CD1c-positive myeloid dendritic cell (primary cell): ENCODE results near the gene SRD5A1.

Experiments
- DNase-seq: peaks from one replicate; pipeline ENCODE4 v3.0.0-alpha.2; 2016; ENCODE audit errors: extremely low spot score

The SRD5A1 gene

DNA sequence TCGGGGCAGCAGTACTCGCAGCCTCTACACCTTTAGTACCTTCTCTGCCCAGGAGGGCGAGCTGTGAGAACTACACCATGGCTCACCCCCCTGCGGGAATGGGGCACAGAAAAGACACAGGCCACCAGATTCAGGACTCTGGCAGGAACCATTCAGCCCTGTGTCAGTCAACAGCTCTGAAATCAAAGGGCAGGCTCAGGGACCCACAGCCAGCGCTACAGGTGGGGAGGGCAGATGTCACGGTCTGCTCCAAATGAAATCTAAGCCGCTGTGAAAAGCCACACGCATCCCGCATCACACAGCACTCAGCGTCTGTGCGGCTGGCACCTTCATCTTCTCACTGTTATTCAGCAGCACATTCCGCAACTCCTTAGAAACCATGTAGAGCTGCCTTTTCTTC lies 28.3 kb upstream of the SRD5A1 start:
- DNase-seq, result no peak

- DNase-seq, result no peak
These were observed 26.2 kb upstream of the SRD5A1 start for GRCh38 chr5:6606884-6607558.

- no peak for DNase-seq
These were observed 25.7 kb upstream of the SRD5A1 start for GRCh38 chr5:6607559-6607936.

- no peak for DNase-seq
These were observed 25.2 kb upstream of the SRD5A1 start for GRCh38 chr5:6608016-6608415.

GRCh38 chr5:6611334-6612256 lies 21.6 kb upstream of the SRD5A1 start:
- DNase-seq, result no peak

DNA sequence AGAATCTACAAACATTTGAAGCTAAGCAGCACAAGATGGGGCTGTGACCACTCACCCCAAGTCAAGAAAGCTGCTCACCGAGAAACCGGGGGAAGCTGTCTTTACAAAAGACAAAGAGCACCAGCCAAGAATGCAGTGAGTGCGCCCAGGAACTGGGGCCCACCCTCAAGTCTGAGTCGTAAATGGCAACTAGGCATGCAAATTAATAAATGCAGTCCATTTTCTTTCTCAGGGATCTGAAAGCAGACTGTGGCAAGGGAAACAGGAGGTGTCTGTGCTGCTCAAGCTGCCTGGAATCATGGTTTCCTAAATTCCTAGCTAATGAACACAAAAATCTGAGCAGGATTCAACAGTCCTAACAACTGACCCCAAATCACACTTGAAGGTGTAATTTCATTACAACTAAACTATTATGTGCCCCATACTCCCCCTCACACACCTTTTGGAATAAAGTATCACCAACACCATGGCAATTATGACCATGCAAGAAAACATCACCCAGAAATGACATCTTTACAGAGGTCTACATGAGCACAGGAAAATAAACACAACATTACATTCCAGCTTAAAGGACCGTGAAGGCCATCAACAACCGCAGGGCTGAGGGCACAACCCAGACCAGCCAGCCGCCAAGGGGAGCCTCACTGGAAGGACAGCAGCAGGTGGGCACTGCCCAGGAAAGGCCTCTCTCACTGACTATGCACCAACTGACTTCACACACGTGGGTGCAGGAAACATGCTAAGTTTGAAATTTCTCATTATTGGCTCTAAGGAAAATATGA lies 18.0 kb upstream of the SRD5A1 start:
- DNase-seq, result no peak

DNA sequence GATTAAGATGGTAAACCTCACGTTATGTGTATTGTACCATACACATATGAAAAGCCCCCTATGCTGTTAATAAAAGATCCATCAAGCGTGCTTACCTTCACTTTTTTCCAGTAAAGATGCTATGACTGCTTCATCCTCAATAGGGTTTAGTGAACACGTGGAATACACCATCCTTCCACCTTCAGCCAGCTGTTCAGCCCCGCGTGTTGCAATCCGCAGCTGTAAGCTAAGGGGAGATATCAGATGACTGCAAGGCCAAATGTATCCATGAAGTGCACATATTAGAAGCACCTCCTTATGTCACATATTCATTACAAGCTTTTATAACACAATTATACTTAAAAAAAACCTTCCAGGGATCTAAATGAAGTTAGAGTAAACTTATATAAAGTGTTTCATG lies 16.6 kb upstream of the SRD5A1 start:
- DNase-seq, result no peak

GRCh38 chr5:6623228-6623627 lies 10.0 kb upstream of the SRD5A1 start:
- DNase-seq, result no peak

DNA sequence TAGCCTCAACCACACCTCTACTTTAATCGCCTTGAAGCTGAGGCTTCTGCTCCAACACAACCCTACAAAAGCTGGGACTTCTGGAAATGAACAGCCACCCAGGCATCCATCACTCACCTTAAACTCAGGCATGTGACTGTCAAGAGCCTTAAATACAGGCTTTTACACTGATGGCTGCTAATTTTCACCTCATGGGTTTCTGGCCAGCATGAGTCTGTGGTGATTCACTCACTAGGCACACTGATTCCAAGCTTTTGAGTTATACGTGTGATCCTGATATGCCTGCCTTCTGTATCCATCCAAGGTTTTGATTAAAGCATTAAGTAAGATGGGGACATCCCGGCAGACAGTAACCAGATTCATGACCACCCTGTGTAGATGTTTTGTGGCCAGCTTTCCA lies 9.3 kb upstream of the SRD5A1 start:
- no peak for DNase-seq

- DNase-seq, result no peak
These were observed 6.7 kb upstream of the SRD5A1 start for GRCh38 chr5:6626508-6626907.

DNA sequence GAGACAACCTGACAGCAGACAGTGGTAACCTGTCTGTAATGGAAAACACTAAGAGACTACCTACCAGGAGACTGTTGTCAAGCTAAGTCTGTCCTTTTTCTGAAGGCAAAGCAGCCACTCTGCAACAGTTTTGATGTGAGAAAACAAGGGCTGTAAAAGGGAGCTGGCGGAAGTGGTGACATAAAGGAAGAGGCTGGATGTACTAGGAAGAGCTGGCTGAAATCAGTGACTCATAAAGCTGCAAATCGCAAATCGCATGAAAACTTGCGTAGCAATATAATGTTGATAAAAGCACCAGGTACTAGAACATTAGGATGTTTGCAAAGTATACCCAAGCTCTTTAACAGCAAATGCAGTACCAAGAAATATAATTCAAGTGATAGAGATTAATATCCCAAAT lies 1.8 kb upstream of the SRD5A1 start:
- DNase-seq, result no peak

DNA sequence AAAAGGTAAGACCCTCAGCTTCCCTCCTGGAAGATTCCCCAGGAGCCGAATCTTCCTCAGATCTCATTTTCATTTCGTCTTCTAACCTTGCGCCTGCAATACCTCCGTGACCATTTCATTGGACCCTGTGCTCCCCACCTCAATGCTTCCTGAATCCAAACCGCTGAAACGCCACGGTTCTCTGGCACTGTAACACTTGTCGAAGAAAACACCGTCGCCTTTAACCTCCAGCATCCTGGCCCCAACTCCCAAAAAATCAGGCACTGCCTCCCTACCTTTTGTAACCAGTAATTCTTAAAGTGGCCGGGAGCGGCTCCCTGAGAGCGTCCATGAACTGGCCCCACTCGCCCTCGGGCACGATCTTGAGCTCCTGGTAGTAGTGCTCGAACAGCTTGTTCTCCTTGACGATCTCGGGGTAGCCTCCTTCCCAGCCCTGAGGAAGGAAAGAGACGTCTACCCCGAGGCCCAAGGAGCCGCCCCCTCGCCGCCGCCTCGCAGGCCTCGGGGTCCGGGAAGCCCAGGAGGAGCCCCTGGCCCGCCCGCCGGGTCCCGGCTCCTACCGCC lies 834 bp upstream of the SRD5A1 start:
- no peak for DNase-seq

DNA sequence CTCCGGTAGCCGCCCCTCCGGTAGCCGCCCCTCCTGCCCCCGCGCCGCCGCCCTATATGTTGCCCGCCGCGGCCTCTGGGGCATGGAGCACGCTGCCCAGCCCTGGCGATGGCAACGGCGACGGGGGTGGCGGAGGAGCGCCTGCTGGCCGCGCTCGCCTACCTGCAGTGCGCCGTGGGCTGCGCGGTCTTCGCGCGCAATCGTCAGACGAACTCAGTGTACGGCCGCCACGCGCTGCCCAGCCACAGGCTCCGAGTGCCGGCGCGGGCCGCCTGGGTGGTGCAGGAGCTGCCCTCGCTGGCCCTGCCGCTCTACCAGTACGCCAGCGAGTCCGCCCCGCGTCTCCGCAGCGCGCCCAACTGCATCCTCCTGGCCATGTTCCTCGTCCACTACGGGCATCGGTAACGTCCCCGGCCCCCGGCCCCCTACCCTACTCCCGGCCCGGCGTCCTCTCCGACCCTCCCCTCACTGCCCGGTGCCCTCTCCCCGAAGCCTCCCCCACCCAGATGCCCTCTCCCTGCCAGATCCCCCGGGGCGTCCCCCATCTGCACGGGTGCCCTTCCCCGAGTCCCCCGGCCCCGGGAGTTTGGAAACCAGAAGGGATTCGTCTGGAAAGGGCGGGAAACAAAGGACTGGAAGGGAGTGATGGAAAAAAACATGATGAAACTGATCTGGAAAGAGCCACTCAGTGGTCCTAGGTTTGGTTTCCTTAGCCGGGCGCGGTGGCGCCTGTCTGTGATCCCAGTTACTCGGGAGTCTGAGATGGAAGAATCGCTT lies 417 bp downstream of the SRD5A1 start:
- DNase-seq, result peak; percentile 2

DNA sequence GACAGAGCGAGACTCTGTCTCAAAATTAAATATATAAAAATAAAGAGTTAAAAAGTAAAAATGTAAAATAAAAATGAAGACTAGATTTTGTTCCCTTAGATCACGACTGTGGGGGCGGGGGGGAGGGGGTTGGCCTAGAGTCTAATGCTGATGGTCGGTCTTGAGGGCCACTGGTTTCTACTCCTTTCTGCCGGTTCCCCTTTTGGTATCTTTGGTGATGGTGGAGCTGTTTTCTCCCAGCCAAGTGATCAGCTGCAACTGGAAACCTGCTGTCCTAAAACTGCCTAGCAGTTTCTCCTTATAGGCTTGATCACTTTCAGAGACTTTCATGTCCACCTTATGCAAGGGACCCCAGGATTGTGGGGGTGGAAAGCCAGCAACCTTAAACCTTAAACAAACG lies 1.1 kb downstream of the SRD5A1 start:
- DNase-seq, result peak; percentile 36

GRCh38 chr5:6634788-6635430 lies 1.7 kb downstream of the SRD5A1 start:
- no peak for DNase-seq

DNA sequence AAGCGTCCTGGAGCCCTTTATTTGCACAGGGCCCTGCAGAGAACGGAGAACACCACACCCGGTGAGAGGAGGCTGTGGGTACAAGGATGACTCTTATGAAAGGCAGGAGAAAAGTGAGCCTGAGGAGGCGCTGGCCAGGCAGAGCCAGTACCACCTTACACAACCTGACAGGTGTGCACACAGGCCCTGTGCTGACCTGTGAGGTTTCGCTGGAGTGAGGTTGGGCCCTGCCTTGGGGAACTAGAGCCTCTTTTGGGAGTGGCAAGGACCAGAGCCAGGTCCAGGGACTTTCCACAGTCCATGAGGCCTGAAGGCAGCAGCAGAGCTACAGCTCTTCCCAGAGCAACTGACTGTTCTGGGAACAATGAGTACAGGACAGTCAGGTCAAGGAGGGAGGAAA lies 3.1 kb downstream of the SRD5A1 start:
- no peak for DNase-seq

GRCh38 chr5:6637022-6637421 lies 3.8 kb downstream of the SRD5A1 start:
- no peak for DNase-seq

GRCh38 chr5:6637590-6637989 lies 4.3 kb downstream of the SRD5A1 start:
- no peak for DNase-seq

GRCh38 chr5:6638236-6638635 lies 5.0 kb downstream of the SRD5A1 start:
- peak; percentile 25 for DNase-seq

- DNase-seq, result no peak
These were observed 9.4 kb downstream of the SRD5A1 start for GRCh38 chr5:6642655-6643054.

- DNase-seq, result no peak
These were observed 11.6 kb downstream of the SRD5A1 start for GRCh38 chr5:6644794-6645241.
